Prostate gland (tissue), 2 donors: ENCODE measurements around the gene CFAP97.

Source experiments
- CTCF ChIP-seq, 4 experiments: fragments of 200-600 bp in 2 of 4; fragments of 450-650 bp in 2 of 4; sonication (generic) in 2 of 4; IDR thresholded peaks; 1 replicate in 3 of 4; 2 replicates in 1 of 4; pipeline ENCODE4 v1.5.1; 2016 to 2019; ENCODE audit warnings: antibody characterized with exemption in 4 of 4, mild to moderate bottlenecking in 2 of 4, moderate library complexity in 2 of 4
- POLR2AphosphoS5 ChIP-seq: sonication (generic); formaldehyde crosslinking; IDR thresholded peaks from one replicate; pipeline ENCODE4 v1.6.1; 2017; ENCODE audit warnings: antibody characterized with exemption

- no peak for TF ChIP-seq POLR2AphosphoS5
- no peak for TF ChIP-seq CTCF (IDR thresholded peaks at IDR 0.05)
Observed at GRCh38 chr4:185142564-185142911, 61.3 kb downstream of the CFAP97 start.
